HG03432 (cell line): ENCODE results near the gene SDK2.
"Not testable (repeated sequence)": the region's sequence is repeated elsewhere in the genome, so short reads cannot be mapped to it uniquely, and the experiment has no call there.

Experiments used
- ATAC-seq: cut with Tn5 transposase; IDR thresholded peaks from one replicate; pipeline ENCODE4 v1.9.1; 2021; ENCODE audit warnings: mild to moderate bottlenecking, moderate library complexity; ENCODE audit not compliant: unreplicated experiment

Gene SDK2

GRCh38 chr17:73492821-73493814, 151.1 kb downstream of the SDK2 start:
- ATAC-seq, result no peak

- ATAC-seq, result no peak
Observed at GRCh38 chr17:73492125-73492820, 152.0 kb downstream of the SDK2 start.

DNA sequence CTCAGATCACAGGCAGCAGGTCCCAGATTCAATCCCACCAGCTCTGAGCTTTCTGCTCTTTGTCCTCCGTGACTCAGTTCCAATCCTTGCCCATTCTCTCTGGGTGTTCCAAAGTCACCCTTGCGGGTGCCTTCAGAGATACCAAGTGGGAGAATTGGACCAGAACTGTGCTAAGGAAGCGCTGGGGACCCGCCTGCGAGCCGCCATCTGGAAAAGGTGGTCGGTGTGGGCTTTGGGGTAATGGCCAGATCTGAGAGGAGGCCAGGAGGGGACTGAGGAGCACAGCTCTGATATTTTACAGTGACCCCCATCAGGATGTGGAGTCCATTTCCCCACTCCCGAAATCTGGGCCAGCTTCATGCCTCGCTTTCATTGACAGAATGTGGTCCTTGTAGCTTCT, 152.6 kb downstream of the SDK2 start:
- ATAC-seq, result no peak

GRCh38 chr17:73490851-73491250, 153.4 kb downstream of the SDK2 start:
- ATAC-seq, result no peak

DNA sequence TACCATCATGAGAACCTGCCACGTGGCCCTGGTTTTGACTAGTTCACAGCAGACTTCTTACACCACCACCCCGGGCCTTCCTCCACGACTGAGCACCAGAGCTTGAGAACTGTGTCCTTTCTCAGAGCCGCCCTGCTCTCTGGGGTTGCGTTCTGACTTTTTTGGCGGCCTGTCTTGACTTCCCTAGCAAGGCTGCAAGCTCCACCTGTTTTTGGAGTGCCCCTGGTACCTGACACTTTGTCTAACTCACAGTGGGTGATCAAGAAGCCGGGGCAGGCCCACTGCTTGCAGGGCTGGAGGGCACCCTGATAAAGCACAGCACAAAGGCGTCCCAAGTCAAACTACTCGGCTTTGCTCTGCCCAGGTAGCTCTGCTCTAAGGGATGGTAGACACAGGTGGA, 154.3 kb downstream of the SDK2 start:
- no peak for ATAC-seq

- ATAC-seq, result no peak
Observed at GRCh38 chr17:73489333-73489732, 154.9 kb downstream of the SDK2 start.

GRCh38 chr17:73485130-73485529, 159.1 kb downstream of the SDK2 start:
- ATAC-seq, result no peak

DNA sequence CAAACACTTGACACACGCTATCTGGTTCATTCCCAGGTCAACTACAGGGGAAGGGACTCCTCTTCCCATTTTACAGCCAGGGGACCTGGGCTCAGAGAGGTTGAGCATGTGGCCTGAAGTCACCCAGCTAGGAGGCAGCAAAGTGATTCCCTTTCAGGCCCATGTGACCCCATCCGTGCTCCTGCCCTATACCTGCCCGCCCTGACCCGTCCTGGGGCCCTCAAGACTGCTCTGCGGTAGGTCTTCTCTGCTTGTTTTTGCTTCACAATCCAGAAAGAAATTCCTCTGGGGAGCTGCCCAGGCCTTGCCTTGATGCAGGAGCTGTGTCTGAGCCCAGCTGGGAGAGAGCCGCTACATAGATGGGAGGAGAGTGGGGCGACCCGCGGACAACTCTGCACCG, 161.4 kb downstream of the SDK2 start:
- no peak for ATAC-seq

DNA sequence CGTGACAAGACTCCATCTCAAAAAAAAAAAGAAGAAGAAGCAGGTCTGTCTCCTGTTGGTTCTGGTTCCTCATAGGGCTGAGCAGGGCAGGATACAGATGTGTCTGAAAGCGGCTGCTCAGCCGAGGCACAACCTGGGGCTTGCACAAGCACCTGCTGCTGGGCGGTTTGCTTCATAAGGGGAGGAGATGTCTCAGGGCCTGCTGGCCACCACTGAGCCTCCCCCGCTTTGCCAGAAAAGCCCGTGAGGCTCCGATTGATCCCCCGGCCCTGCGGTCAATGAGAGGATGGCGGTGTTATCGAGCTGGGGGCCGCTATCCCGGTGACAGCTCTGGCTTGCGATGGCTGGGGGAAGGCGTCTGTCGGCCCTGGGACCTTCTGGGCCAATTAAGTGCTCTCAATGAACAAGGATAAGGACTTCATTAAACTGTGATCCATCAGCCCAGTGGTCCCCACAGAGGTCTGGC, 162.0 kb downstream of the SDK2 start:
- no peak for ATAC-seq

DNA sequence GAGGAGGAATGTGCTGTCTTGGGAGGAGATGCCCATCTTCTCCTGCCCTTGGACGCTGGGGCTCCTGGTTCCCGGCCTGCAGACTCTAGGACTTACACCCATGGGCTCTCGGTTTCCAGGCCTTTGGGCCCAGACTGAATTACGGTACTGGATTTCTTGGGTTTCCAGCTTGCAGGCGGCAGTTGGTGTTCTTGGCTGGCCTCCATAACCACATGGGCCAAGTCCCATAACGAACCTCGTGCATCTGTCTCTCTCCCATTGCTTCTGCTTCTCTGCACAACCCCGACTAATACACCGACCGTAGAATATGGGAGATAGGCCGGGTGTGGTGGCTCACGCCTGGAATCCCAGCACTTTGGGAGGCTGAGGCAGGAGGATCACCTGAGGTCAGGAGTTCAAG, 162.6 kb downstream of the SDK2 start:
- no peak for ATAC-seq

- no peak for ATAC-seq
Observed at GRCh38 chr17:73480740-73481139, 163.5 kb downstream of the SDK2 start.

DNA sequence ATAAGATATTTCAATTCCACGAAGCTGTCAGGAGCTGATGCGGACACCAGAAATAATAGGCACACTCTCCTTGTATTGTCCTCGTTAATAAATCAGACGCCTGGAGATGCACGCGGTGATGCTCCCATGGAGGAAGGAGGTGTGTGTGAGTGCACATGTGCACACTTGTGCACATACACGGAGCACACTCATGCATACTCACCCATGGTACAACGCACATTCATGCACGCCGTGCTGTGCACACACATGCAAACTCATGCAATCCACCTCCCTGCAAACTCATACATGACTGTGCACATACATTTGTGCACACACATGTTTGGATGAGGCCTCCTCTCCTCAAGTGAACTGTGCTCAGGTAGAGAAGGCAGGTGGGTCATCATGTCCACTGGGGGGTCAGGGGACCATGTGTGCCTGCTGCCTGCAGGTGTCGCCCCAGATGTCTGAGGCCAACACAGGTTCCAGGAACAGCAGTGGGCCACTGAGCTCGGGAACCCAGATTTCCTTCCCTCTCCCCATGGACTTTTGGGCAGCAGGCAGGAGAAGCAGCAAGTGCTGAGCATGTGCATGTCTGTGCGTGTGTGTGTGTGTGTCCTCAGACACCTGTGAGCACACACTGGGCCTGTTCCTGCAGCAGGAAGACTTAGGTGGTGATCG, 165.3 kb downstream of the SDK2 start:
- ATAC-seq, result no peak

GRCh38 chr17:73478334-73478733, 165.9 kb downstream of the SDK2 start:
- ATAC-seq, result no peak

DNA sequence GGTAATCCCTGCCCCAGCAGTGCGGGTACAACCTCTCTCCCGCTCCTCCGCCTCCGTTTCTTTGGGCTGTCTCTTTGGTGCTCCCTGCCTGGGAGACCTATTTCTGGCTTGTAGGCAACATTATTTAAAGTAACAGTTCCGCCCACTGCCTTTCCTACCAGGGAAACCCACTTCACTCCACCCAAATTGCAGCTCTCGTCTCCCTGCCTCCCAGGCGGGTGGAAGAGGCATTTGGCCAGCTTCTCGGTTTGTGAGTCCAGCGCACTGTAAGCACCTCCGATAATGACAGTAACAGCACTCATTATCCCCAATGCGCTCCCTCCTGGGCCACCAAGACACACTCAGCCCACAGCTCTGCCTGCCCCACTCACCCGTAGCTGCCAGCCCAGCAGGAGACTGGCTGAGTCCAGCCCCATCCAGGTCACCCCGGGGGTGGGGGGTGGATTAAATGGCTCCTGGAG, 167.3 kb downstream of the SDK2 start:
- ATAC-seq, result no peak

GRCh38 chr17:73474370-73474988, 169.8 kb downstream of the SDK2 start:
- no peak for ATAC-seq

- ATAC-seq, result not testable (repeated sequence)
Observed at GRCh38 chr17:73472715-73473114, 171.5 kb downstream of the SDK2 start.

- no peak for ATAC-seq
Observed at GRCh38 chr17:73471924-73472323, 172.3 kb downstream of the SDK2 start.

DNA sequence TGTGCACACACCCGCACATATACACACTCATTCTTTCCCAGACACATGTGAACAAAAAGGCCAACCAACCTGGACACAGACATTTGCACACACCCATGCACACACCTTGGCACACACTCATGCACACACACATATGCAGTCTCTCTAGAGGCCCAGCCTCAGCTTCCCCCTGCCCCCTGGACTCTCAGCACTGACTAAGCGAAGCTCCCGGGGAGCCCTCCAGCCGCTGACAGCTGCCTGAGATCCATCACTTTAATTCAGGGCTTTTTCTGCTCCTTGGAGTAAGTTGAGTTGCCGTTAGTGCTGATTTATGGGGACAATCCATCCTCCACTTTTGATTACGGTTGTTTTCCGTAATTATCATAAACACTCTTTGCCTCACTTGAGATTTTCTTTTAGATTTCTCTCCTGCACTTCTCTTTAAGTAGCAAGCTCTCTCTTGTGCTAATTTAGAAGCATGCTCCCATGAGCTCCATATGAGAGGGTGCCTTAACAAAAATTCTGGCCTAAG, 173.9 kb downstream of the SDK2 start:
- no peak for ATAC-seq

DNA sequence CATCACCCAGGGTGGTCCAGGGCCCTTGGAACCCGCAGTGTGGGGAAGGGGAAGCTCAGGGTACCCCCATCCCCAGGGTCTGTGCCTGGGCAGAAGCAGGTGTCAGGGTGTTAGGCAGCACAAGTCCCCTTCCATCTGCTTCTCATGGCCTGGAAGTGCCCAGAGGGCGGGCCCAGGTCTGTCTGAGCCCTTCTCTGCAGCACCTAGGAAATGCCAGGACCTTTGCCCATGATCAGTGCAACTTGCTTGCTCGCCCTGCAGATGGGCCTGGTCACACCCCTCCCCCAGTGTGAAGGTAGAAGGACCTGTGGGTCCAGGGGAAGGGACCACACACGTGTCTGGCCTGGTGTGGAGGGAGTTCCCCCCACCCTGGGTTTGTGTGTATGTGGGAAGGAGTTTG, 174.9 kb downstream of the SDK2 start:
- no peak for ATAC-seq

DNA sequence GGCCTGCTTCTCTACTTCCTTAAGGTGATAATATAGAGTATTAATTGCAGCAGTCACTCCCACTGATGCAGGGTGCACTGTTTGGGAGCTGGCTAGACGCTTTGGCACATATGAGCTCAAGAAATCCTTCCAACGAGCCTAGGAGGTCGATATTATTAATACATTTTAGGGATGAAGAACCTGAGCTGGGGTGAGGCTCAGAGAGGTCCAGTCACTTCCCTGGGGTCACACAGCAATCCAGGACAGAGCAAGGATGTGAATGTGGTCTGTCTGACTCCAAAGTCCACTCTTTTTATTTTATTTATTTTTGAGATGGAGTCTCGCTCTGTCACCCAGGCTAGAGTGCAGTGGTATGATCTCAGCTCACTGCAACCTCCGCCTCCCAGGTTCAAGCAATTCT, 176.0 kb downstream of the SDK2 start:
- ATAC-seq, result no peak

GRCh38 chr17:73467651-73468050, 176.6 kb downstream of the SDK2 start:
- ATAC-seq, result no peak
